HCT116 (cell line): ENCODE data around the gene MAGEA2. TPM values are rescaled to one million over a fixed set of nuclear protein-coding genes. Genes with fewer than 3 reads are reported as not detected.

ENCODE experiments used
- ATAC-seq: fragments of 200-7000 bp; cut with Tn5 transposase; 2 replicates; pipeline ENCODE4 v1.9.1; 2020; ENCODE audit warnings: mild to moderate bottlenecking, moderate library complexity
- BruUV-seq: library from RNA; stranded (reverse); fragments of 400-500 nt; replicated peaks from 2 replicates; lab custom pipeline; 2021; lab: Mats Ljungman, UMichigan
- CTCF ChIA-PET: fragments of 300-600 bp; sonication (Branson Sonifier 250); formaldehyde crosslinking; loops from one replicate; lab custom pipeline; 2021; ENCODE audit warnings: antibody characterized with exemption; lab: Charles Lee
- POLR2A ChIA-PET: fragments of 300-600, 350-600 bp; sonication (Branson Sonifier 250); formaldehyde crosslinking; loops from one replicate; lab custom pipeline; 2021; ENCODE audit warnings: antibody characterized with exemption; lab: Charles Lee
- RAD21 ChIA-PET, 2 experiments: fragments of 300-600 bp; sonication (Branson Sonifier 250); formaldehyde crosslinking; loops; one replicate each; lab custom pipeline; 2023; ENCODE audit warnings: low total read pairs in 2 of 2; ENCODE audit not compliant: uncharacterized antibody in 2 of 2, unreplicated experiment in 2 of 2, low non-redundant PET in 1 of 2; lab: Charles Lee
- DNase-seq: peaks from one replicate; pipeline ENCODE4 v3.0.0-alpha.2; 2010; ENCODE audit warnings: low read depth, low spot score
- H2AFZ ChIP-seq: fragments of 200-600 bp; shearing (Covaris generic), sonication (generic); 2 replicates; pipeline ENCODE4 v1.6.1; 2017; ENCODE audit warnings: low read depth, mixed run types, mixed read lengths, antibody characterized with exemption, low read length; ENCODE audit not compliant: poor library complexity, severe bottlenecking
- H3K27ac ChIP-seq: 2 replicates; pipeline ENCODE4 v1.5.1; 2012; ENCODE audit warnings: low read depth, low read length
- H3K27me3 ChIP-seq: fragments of 200-600 bp; sonication (generic); 2 replicates; pipeline ENCODE4 v1.6.1; 2016; ENCODE audit warnings: mixed run types, low read length, mixed read lengths; ENCODE audit not compliant: insufficient read depth
- H3K36me3 ChIP-seq, 2 experiments: fragments of 200-500 bp in 1 of 2; fragments of 200-600 bp in 1 of 2; sonication (Bioruptor generic) in 1 of 2; sonication (generic) in 1 of 2; 2 replicates each; pipeline versions ENCODE4 v1.5.1 to v1.6.1; 2014 to 2016; ENCODE audit warnings: low read length in 2 of 2, inconsistent platforms in 1 of 2, mixed read lengths in 1 of 2, mixed run types in 1 of 2; ENCODE audit not compliant: insufficient read depth in 2 of 2, control insufficient read depth in 1 of 2
- H3K4me1 ChIP-seq, 2 experiments: fragments of 200-600 bp in 1 of 2; sonication (generic) in 1 of 2; 2 replicates each; pipeline versions ENCODE4 v1.5.1 to v1.6.1; 2012 to 2017; ENCODE audit warnings: low read length in 2 of 2, inconsistent platforms in 1 of 2, mild to moderate bottlenecking in 1 of 2, mixed read lengths in 1 of 2, mixed run types in 1 of 2, moderate library complexity in 1 of 2; ENCODE audit not compliant: insufficient read depth in 2 of 2, control insufficient read depth in 1 of 2
- H3K4me2 ChIP-seq: fragments of 200-600 bp; sonication (generic); 2 replicates; pipeline ENCODE4 v1.6.1; 2017; ENCODE audit warnings: mixed run types, low read length, mixed read lengths
- H3K4me3 ChIP-seq, 2 experiments: fragments of 200-600 bp in 1 of 2; sonication (generic) in 1 of 2; replicated peaks in 1 of 2; 2 replicates each; pipeline ENCODE4 v1.5.1; 2011 to 2016; ENCODE audit warnings: low read length in 2 of 2, control low read depth in 1 of 2, low read depth in 1 of 2, mild to moderate bottlenecking in 1 of 2, mixed read lengths in 1 of 2, mixed run types in 1 of 2
- H3K79me2 ChIP-seq: fragments of 200-600 bp; sonication (generic); 2 replicates; pipeline ENCODE4 v1.6.1; 2017; ENCODE audit warnings: mild to moderate bottlenecking, mixed run types, low read length, moderate library complexity, mixed read lengths; ENCODE audit not compliant: insufficient read depth
- H3K9ac ChIP-seq: fragments of 200-600 bp; sonication (generic); 2 replicates; pipeline ENCODE4 v1.6.1; 2016; ENCODE audit warnings: low read length, mixed read lengths
- H3K9me2 ChIP-seq: fragments of 200-600 bp; sonication (generic), shearing (Covaris generic); 2 replicates; pipeline ENCODE4 v1.6.1; 2017; ENCODE audit warnings: mixed run types, mild to moderate bottlenecking, moderate library complexity; ENCODE audit not compliant: insufficient read depth
- H3K9me3 ChIP-seq, 2 experiments: fragments of 200-500 bp in 1 of 2; fragments of 200-600 bp in 1 of 2; sonication (Bioruptor generic) in 1 of 2; sonication (generic) in 1 of 2; 2 replicates each; pipeline ENCODE4 v1.6.1; 2014 to 2017; ENCODE audit warnings: low read length in 2 of 2, mixed read lengths in 2 of 2, inconsistent platforms in 1 of 2, low read depth in 1 of 2, mild to moderate bottlenecking in 1 of 2, mixed run types in 1 of 2, moderate library complexity in 1 of 2; ENCODE audit not compliant: control insufficient read depth in 1 of 2, insufficient read depth in 1 of 2
- H4K20me1 ChIP-seq: fragments of 200-600 bp; sonication (generic), shearing (Covaris generic); 2 replicates; pipeline ENCODE4 v1.6.1; 2017; ENCODE audit warnings: mixed run types, mild to moderate bottlenecking, moderate library complexity; ENCODE audit not compliant: insufficient read depth
- ATF3 ChIP-seq: IDR thresholded peaks from 2 replicates; pipeline ENCODE4 v1.6.1; 2012
- CBX3 ChIP-seq: IDR thresholded peaks from 2 replicates; pipeline ENCODE4 v1.6.1; 2012; ENCODE audit warnings: low read depth
- CEBPB ChIP-seq: IDR thresholded peaks from 2 replicates; pipeline ENCODE4 v1.6.1; 2012; ENCODE audit warnings: low read depth
- EGR1 ChIP-seq: IDR thresholded peaks from 2 replicates; pipeline ENCODE4 v1.6.1; 2012; ENCODE audit warnings: low read depth
- FOSL1 ChIP-seq: IDR thresholded peaks from 2 replicates; pipeline ENCODE4 v1.6.1; 2012; ENCODE audit warnings: low read depth
- POLR2A ChIP-seq: IDR thresholded peaks from 2 replicates; pipeline ENCODE4 v1.7.0; 2011; ENCODE audit warnings: borderline replicate concordance; ENCODE audit not compliant: insufficient read depth, insufficient read length; ENCODE audit errors: extremely low read depth
- POLR2AphosphoS5 ChIP-seq: IDR thresholded peaks from 2 replicates; pipeline ENCODE4 v1.6.1; 2011; ENCODE audit warnings: mild to moderate bottlenecking, low read depth, low read length, moderate library complexity
- REST ChIP-seq: IDR thresholded peaks from 2 replicates; pipeline ENCODE4 v1.6.1; 2012; ENCODE audit warnings: low read depth
- SIN3A ChIP-seq: IDR thresholded peaks from 2 replicates; pipeline ENCODE4 v1.6.1; 2012; ENCODE audit warnings: low read depth
- TCF7L2 ChIP-seq: IDR thresholded peaks from 2 replicates; pipeline ENCODE4 v1.7.0; 2011; ENCODE audit warnings: borderline replicate concordance, inconsistent platforms; ENCODE audit not compliant: insufficient read depth, insufficient read length; ENCODE audit errors: extremely low read depth
- ZFX ChIP-seq: fragments of 450-650 bp; IDR thresholded peaks from 2 replicates; pipeline ENCODE4 v1.6.1; 2017
- intact Hi-C: fragments of 100-400 bp; cut with micrococcal nuclease; formaldehyde crosslinking; loops from 2 replicates; pipeline ENCODE4 v1.10.0; 2022
- total RNA-seq: library from RNA; stranded (reverse); gene quantifications from one replicate; pipeline ENCODE4 v1.2.1, GENCODE V29; 2021; ENCODE audit not compliant: unreplicated experiment

Gene MAGEA2
- total RNA-seq, 1 experiment from 2014 or later: 48.1 TPM

- no peaks in the 10 kb centered on the region for H4K20me1 ChIP-seq
- no peak for DNase-seq
- no peaks in the 10 kb centered on the region for H3K9me3 ChIP-seq
- no peaks in the 10 kb centered on the region for H3K36me3 ChIP-seq
- ChIA-PET POLR2A (no interaction called here), RAD21 (no interaction called here), CTCF (no interaction called here)
- no peaks in the 10 kb centered on the region for H3K9me2 ChIP-seq
- no peaks in the 10 kb centered on the region for H3K4me1 ChIP-seq
- BruUV-seq: no TSS peak
- no peak within 1 kb of the TSS for H3K4me2 ChIP-seq
- ATAC-seq: no peak
- intact Hi-C loops: no loop called here
- peak within 1 kb of the TSS; percentile 35; a peak in 3 of 4 replicates for H3K4me3 ChIP-seq
- peak within 1 kb of the TSS; percentile 36; the same call in 1 of the 2 replicates for H3K9ac ChIP-seq
- H2AFZ ChIP-seq: no peak within 1 kb of the TSS
- H3K27me3 ChIP-seq: no peaks in the 10 kb centered on the region
- TF ChIP-seq POLR2AphosphoS5 (no peak), FOSL1 (no peak), EGR1 (no peak), CBX3 (no peak), REST (no peak), CEBPB (no peak), ZFX (no peak), SIN3A (no peak), POLR2A (no peak), TCF7L2 (no peak), ATF3 (no peak)
- H3K79me2 ChIP-seq: no peaks in the 10 kb centered on the region
- no peak within 1 kb of the TSS for H3K27ac ChIP-seq
Measured at GRCh38 chrX:152733261-152733975, 20.2 kb downstream of the MAGEA2 start, which contains the start of the genes CSAG1 and MAGEA12. Gene CSAG1, minus strand, starts transcription at chrX:152733721. Its CDS starts 1,261 bp downstream, at chrX:152732460. Gene MAGEA12, plus strand, starts transcription at chrX:152733757. Its CDS starts 2,405 bp downstream, at chrX:152736162.
